ENCODE results near the gene PRKRIP1. TPM values are rescaled to one million over a fixed set of nuclear protein-coding genes. Genes with fewer than 3 reads are reported as not detected.

Gene PRKRIP1
- total RNA-seq, 1 experiment from 2014 or later = 38.8 TPM

- Histone ChIP-seq H3K27me3 (ENCODE audit: insufficient read depth, low read length) (no peaks in the 10 kb centered on the region), H3K4ac (ENCODE audit: low read depth, low read length) (no peak overlapping the region), H2AFZ (ENCODE audit: low read length) (no peak overlapping the region), H3K9me3 (ENCODE audit: control insufficient read depth, low read depth, low read length) (no peaks in the 10 kb centered on the region), H4K20me1 (ENCODE audit: control insufficient read depth, insufficient read depth, insufficient read length) (no peaks in the 10 kb centered on the region), H3K18ac (ENCODE audit: insufficient read length, low read depth, low read length) (no peak overlapping the region), H4K91ac (ENCODE audit: insufficient read length, low read depth, low read length) (no peak overlapping the region), H2BK20ac (ENCODE audit: low read depth, low read length, poor library complexity, severe bottlenecking) (no peak overlapping the region), H3K56ac (ENCODE audit: insufficient read length, low read depth, low read length) (no peak overlapping the region), H3K4me2 (ENCODE audit: insufficient read depth, insufficient read length, low read length) (no peak overlapping the region), H2AK5ac (ENCODE audit: insufficient read length, low read length) (no peak overlapping the region), H3K79me2 (ENCODE audit: insufficient read depth, low read length) (no peaks in the 10 kb centered on the region), H2BK15ac (ENCODE audit: low read depth, low read length) (no peak overlapping the region), H3K23ac (ENCODE audit: insufficient read length, low read depth, low read length) (no peak overlapping the region), H3K23me2 (ENCODE audit: insufficient read length, low read depth, low read length, poor library complexity, severe bottlenecking) (no peaks in the 10 kb centered on the region), H3K79me1 (ENCODE audit: insufficient read depth, low read depth, low read length, poor library complexity, severe bottlenecking) (peaks cover 3% of the 10 kb centered on the region), H2BK5ac (ENCODE audit: insufficient read length, low read length) (no peak overlapping the region), H3T11ph (ENCODE audit: low read length) (no peak overlapping the region), H2BK120ac (ENCODE audit: low read depth, low read length, poor library complexity, severe bottlenecking) (no peak overlapping the region), H4K5ac (ENCODE audit: insufficient read length, low read depth, low read length) (no peak overlapping the region), H3K9ac (ENCODE audit: extremely low read depth, insufficient read length, low read length) (no peak overlapping the region), H2BK12ac (ENCODE audit: insufficient read length, low read depth, low read length) (no peak overlapping the region), H3K14ac (ENCODE audit: insufficient read depth, low read length) (no peak overlapping the region), H3K4me1 (ENCODE audit: insufficient read depth, low read length) (no peaks in the 10 kb centered on the region), H3K27ac (ENCODE audit: insufficient read length, low read depth, low read length) (no peak overlapping the region), H4K8ac (replicated peaks; ENCODE audit: insufficient read length, low read depth, low read length) (no peak overlapping the region)
- Mint-ChIP-seq H3K4me3 (no peak overlapping the region), H3K4me1 (no peaks in the 10 kb centered on the region), H3K27ac (no peak overlapping the region), H3K9me3 (peaks cover 7 to 13% of the 10 kb centered on the region in 2 experiments), H3K27me3 (ENCODE audit: low read depth) (no peaks in the 10 kb centered on the region), H3K36me3 (ENCODE audit: insufficient read depth in 1 of 3, low read depth in 3 of 3) (peaks cover 54 to 90% (median 85%) of the 10 kb centered on the region in 3 experiments)
- TF ChIP-seq CTCF (conservative IDR thresholded peaks at IDR 0.05) = no peak
- WGBS (ENCODE audit: extremely low coverage, insufficient read length, low lambda C conversion rate) = no CpG with 5 or more reads among the region's 4 CpGs
- DNase-seq = no peak
Measured at GRCh38 chr7:102409340-102409739, 13.2 kb downstream of the PRKRIP1 start.

Data from H9 (cell line).